Natural killer cell (primary cell): ENCODE data around the gene RANBP17. TPM values are rescaled to one million over a fixed set of nuclear protein-coding genes. Genes with fewer than 3 reads are reported as not detected.

Experiments used
- ATAC-seq, 3 donors: fragments of 150-1000 bp in 2 of 3; fragments of 200-7000 bp in 1 of 3; cut with Tn5 transposase; 1 replicate in 1 of 3; 2 replicates in 2 of 3; pipeline ENCODE4 v1.10.0; 2021; ENCODE audit warnings: mild to moderate bottlenecking in 2 of 3, moderate library complexity in 2 of 3
- DNase-seq, 2 donors: peaks; one replicate each; pipeline versions ENCODE4 v3.0.0 to v3.0.0-alpha.2; 2013 to 2021; ENCODE audit warnings: mixed read lengths in 1 of 2
- H3K27ac ChIP-seq: one replicate; pipeline ENCODE4 v1.5.1; 2013; ENCODE audit warnings: mild to moderate bottlenecking, low read length
- H3K27me3 ChIP-seq: one replicate; pipeline ENCODE4 v1.6.1; 2013; ENCODE audit warnings: low read length; ENCODE audit not compliant: control insufficient read depth, insufficient read depth
- H3K36me3 ChIP-seq: one replicate; pipeline ENCODE4 v1.6.1; 2013; ENCODE audit warnings: low read length; ENCODE audit not compliant: control insufficient read depth, insufficient read depth
- H3K4me1 ChIP-seq: one replicate; pipeline ENCODE4 v1.6.1; 2013; ENCODE audit warnings: low read length; ENCODE audit not compliant: control insufficient read depth, insufficient read depth
- H3K4me3 ChIP-seq: one replicate; pipeline ENCODE4 v1.5.1; 2013; ENCODE audit warnings: low read length
- H3K9me3 ChIP-seq: one replicate; pipeline ENCODE4 v1.6.1; 2013; ENCODE audit warnings: low read length; ENCODE audit not compliant: control insufficient read depth, insufficient read depth
- H3K27ac Mint-ChIP-seq, 2 donors: one replicate each; pipeline ENCODE4 v1.8.0; 2022; ENCODE audit warnings: mild to moderate bottlenecking in 2 of 2, mixed read lengths in 2 of 2, moderate library complexity in 1 of 2
- H3K27me3 Mint-ChIP-seq, 2 donors: one replicate each; pipeline ENCODE4 v1.8.0; 2022; ENCODE audit warnings: low read depth in 2 of 2, mixed read lengths in 2 of 2
- H3K36me3 Mint-ChIP-seq: one replicate; pipeline ENCODE4 v1.8.0; 2022; ENCODE audit warnings: mixed read lengths
- H3K4me1 Mint-ChIP-seq, 2 donors: one replicate each; pipeline ENCODE4 v1.8.0; 2022; ENCODE audit warnings: mixed read lengths in 2 of 2
- H3K4me3 Mint-ChIP-seq: one replicate; pipeline ENCODE4 v1.8.0; 2022; ENCODE audit warnings: mild to moderate bottlenecking, moderate library complexity, mixed read lengths
- H3K9me3 Mint-ChIP-seq, 2 donors: one replicate each; pipeline ENCODE4 v1.8.0; 2022; ENCODE audit warnings: mixed read lengths in 2 of 2
- WGBS: methylation state at CpG from one replicate; pipeline ENCODE4 v1.1.7; 2013; ENCODE audit warnings: missing lambda C conversion rate; ENCODE audit not compliant: insufficient coverage; 5-methylcytosine and 5-hydroxymethylcytosine counted together
- intact Hi-C: fragments of 100-400 bp; cut with micrococcal nuclease; formaldehyde crosslinking; loops from one replicate; pipeline ENCODE4 v1.14.2; 2022
- total RNA-seq, 4 donors: library from RNA; stranded (reverse); fragments of 120-200 nt in 1 of 4; gene quantifications; one replicate each; pipeline versions ENCODE4 v1.2.3 to v1.2.4, GENCODE V29; 2013 to 2022
- TF ChIP-seq, protein P1 (sequence below): fragments of 200-600 bp; IDR thresholded peaks from one replicate; pipeline ENCODE4 v1.8.0; 2022; ENCODE audit warnings: antibody characterized with exemption

Gene RANBP17
- total RNA-seq, 3 donors from 2014 or later (not counting 1 experiment from before 2014, with no cell fraction given): 11.2 to 15.0 (median 12.6) TPM

DNA sequence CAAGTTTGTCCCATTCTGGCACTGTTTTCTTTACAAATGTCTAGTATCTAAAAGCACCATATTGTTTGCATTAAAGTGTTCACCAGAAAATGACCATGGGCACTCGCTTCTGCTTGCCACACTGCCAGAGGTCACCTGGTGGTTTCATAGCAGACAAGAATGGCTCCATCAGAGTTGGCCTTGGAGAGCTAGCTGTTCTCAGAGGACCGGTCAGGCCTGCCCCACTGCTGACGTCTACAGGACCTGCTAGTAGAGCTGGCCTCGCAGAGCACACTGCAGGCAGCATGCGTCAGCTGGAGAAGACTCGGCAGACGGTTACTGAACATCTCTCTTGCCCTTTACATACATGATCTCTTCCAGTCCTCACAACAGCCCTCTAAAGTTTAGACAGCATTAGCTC lies 438.5 kb downstream of the RANBP17 start:
- intact Hi-C loops: no loop called here
- Histone ChIP-seq H3K4me1 (no peaks in the 10 kb centered on the region), H3K27me3 (peaks cover 8% of the 10 kb centered on the region), H3K9me3 (no peaks in the 10 kb centered on the region), H3K27ac (no peak overlapping the region), H3K4me3 (no peak overlapping the region), H3K36me3 (no peaks in the 10 kb centered on the region)
- H3K36me3 Mint-ChIP-seq: no peaks in the 10 kb centered on the region
- whole genome bisulfite sequencing: 92% methylated on average over 7 of the region's 7 CpGs
- peaks cover 16 to 26% of the 10 kb centered on the region in 2 donors for H3K27me3 Mint-ChIP-seq
- H3K9me3 Mint-ChIP-seq: no peaks in the 10 kb centered on the region
- TF ChIP-seq, protein P1, sequence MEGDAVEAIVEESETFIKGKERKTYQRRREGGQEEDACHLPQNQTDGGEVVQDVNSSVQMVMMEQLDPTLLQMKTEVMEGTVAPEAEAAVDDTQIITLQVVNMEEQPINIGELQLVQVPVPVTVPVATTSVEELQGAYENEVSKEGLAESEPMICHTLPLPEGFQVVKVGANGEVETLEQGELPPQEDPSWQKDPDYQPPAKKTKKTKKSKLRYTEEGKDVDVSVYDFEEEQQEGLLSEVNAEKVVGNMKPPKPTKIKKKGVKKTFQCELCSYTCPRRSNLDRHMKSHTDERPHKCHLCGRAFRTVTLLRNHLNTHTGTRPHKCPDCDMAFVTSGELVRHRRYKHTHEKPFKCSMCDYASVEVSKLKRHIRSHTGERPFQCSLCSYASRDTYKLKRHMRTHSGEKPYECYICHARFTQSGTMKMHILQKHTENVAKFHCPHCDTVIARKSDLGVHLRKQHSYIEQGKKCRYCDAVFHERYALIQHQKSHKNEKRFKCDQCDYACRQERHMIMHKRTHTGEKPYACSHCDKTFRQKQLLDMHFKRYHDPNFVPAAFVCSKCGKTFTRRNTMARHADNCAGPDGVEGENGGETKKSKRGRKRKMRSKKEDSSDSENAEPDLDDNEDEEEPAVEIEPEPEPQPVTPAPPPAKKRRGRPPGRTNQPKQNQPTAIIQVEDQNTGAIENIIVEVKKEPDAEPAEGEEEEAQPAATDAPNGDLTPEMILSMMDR: no peak
- no peaks in the 10 kb centered on the region for H3K4me1 Mint-ChIP-seq
- H3K4me3 Mint-ChIP-seq: no peak overlapping the region
- ATAC-seq (no peak), DNase-seq (no peak)
- H3K27ac Mint-ChIP-seq: no peak overlapping the region

DNA sequence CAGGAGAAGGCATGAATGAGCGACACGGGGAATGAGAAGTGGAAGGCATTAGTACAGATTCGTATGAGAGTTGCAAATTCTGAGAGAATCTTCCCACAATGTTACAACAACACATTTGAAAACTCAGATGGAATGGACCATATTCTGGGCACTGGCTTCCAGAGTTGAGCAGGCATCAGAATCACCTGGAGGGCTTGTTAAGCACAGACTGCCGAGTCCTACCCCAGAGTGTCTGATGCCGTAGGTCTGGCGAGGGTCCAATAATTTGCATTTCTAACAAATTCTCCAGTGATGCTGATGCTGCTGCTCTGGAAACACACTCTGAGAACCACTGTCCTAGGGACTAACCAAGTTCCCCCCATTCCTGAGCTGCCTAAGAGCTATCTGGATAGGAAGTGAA lies 444.3 kb downstream of the RANBP17 start:
- no peak for ATAC-seq
- Histone ChIP-seq H3K4me3 (no peak overlapping the region), H3K27me3 (peaks cover 51% of the 10 kb centered on the region), H3K9me3 (no peaks in the 10 kb centered on the region), H3K4me1 (peaks cover 49% of the 10 kb centered on the region), H3K36me3 (no peaks in the 10 kb centered on the region), H3K27ac (no peak overlapping the region)
- intact Hi-C loops: no loop called here
- H3K4me1 Mint-ChIP-seq: peaks cover 23 to 48% of the 10 kb centered on the region in 2 donors
- peak overlapping the region; percentile 17 for H3K4me3 Mint-ChIP-seq
- H3K9me3 Mint-ChIP-seq: no peaks in the 10 kb centered on the region
- H3K36me3 Mint-ChIP-seq: no peaks in the 10 kb centered on the region
- H3K27ac Mint-ChIP-seq: no peak overlapping the region
- WGBS: 34% methylated on average over 4 of the region's 6 CpGs
- DNase-seq: no peak
- peaks cover 44 to 54% of the 10 kb centered on the region in 2 donors for H3K27me3 Mint-ChIP-seq
- TF ChIP-seq, protein P1: no peak

DNA sequence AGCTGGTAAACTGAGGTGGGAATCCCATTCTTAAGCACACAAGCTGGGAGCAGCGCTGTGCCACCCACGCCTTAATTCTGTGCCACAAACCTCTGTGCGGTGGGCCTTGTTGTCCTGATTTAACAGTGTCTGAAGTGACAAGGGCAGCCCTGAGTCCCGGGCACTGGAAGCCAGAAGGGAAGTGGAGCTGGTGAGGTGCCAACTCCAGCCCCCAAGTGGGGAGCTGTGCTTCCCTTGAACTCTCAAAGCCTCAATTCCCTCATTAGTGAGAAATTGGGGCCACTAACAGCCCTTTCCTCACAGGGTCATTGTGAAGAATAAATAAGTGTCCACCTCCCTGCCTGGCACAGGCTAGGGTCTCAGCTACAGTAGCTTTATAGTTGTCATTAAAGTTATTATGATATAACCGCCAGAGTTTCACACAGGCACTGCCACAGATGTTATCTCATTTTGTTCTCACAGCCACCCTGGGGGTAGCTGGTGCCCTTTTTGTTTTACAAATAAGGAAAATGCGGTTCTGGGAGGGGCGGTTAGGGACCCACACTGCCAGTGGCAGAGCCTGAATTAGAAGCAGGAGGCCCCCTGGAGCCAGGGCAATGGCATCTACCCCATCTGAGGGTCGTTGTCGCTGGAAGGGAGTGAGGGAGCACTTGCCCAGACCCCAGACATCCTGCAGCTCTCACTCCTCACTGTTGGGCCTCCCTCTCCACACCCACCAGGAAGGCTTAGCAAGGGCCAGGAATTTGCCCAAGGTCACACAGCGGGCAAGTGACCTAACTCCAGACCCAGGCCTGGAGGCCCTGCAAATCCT lies 445.2 kb downstream of the RANBP17 start:
- TF ChIP-seq, protein P1: no peak
- H3K27ac Mint-ChIP-seq: no peak overlapping the region
- peaks cover 56% of the 10 kb centered on the region for H3K4me1 ChIP-seq
- H3K27me3 ChIP-seq: peaks cover 53% of the 10 kb centered on the region
- ATAC-seq (peak in 1 of 3 donors; percentile 63), DNase-seq (no peak)
- H3K4me3 ChIP-seq: no peak overlapping the region
- H3K27ac ChIP-seq: no peak overlapping the region
- H3K4me3 Mint-ChIP-seq: no peak overlapping the region
- H3K9me3 Mint-ChIP-seq: no peaks in the 10 kb centered on the region
- intact Hi-C loops: no loop called here
- WGBS: 12% methylated on average over 8 of the region's 10 CpGs
- H3K36me3 ChIP-seq: no peaks in the 10 kb centered on the region
- H3K9me3 ChIP-seq: no peaks in the 10 kb centered on the region
- no peaks in the 10 kb centered on the region for H3K36me3 Mint-ChIP-seq
- H3K4me1 Mint-ChIP-seq: peaks cover 23 to 50% of the 10 kb centered on the region in 2 donors
- peaks cover 44 to 54% of the 10 kb centered on the region in 2 donors for H3K27me3 Mint-ChIP-seq
